Mesendoderm (in vitro differentiated cells): ENCODE measurements around the gene TAF4B.

Experiments used
- DNase-seq: peaks from one replicate; pipeline ENCODE4 v3.0.0; 2013
- H2AK5ac ChIP-seq: 2 replicates; pipeline ENCODE4 v1.6.1; 2013; ENCODE audit warnings: low read length, inconsistent platforms
- H2BK120ac ChIP-seq: 2 replicates; pipeline ENCODE4 v1.6.1; 2013; ENCODE audit warnings: low read depth, mild to moderate bottlenecking, low read length, moderate library complexity, mixed read lengths
- H2BK15ac ChIP-seq: replicated peaks from 2 replicates; pipeline ENCODE4 v1.6.1; 2013; ENCODE audit warnings: low read depth, mild to moderate bottlenecking, moderate library complexity
- H2BK5ac ChIP-seq: 2 replicates; pipeline ENCODE4 v1.6.1; 2013; ENCODE audit warnings: low read length, inconsistent platforms
- H3K18ac ChIP-seq: 2 replicates; pipeline ENCODE4 v1.6.1; 2013; ENCODE audit warnings: mild to moderate bottlenecking, low read length, mixed read lengths
- H3K23ac ChIP-seq: one replicate; pipeline ENCODE4 v1.6.1; 2013; ENCODE audit warnings: low read length
- H3K27ac ChIP-seq: 2 replicates; pipeline ENCODE4 v1.5.1; 2013; ENCODE audit warnings: low read depth, mild to moderate bottlenecking, inconsistent platforms, low read length, moderate library complexity
- H3K27me3 ChIP-seq: 2 replicates; pipeline ENCODE4 v1.6.1; 2013; ENCODE audit warnings: low read length, control low read depth, mild to moderate bottlenecking, inconsistent platforms; ENCODE audit not compliant: insufficient read depth, poor library complexity
- H3K36me3 ChIP-seq: 2 replicates; pipeline ENCODE4 v1.6.1; 2013; ENCODE audit warnings: low read length, inconsistent platforms; ENCODE audit not compliant: control insufficient read depth, insufficient read depth
- H3K4ac ChIP-seq: one replicate; pipeline ENCODE4 v1.6.1; 2013; ENCODE audit warnings: low read depth, mild to moderate bottlenecking, low read length, moderate library complexity
- H3K4me1 ChIP-seq: 2 replicates; pipeline ENCODE4 v1.6.1; 2013; ENCODE audit warnings: low read depth, low read length, inconsistent platforms; ENCODE audit not compliant: control insufficient read depth
- H3K4me2 ChIP-seq: 2 replicates; pipeline ENCODE4 v1.6.1; 2013; ENCODE audit warnings: low read length
- H3K4me3 ChIP-seq: 2 replicates; pipeline ENCODE4 v1.5.1; 2013; ENCODE audit warnings: mild to moderate bottlenecking, low read length
- H3K56ac ChIP-seq: one replicate; pipeline ENCODE4 v1.6.1; 2013; ENCODE audit warnings: low read length
- H3K79me1 ChIP-seq: 2 replicates; pipeline ENCODE4 v1.6.1; 2013; ENCODE audit warnings: low read length, inconsistent platforms
- H3K79me2 ChIP-seq: 2 replicates; pipeline ENCODE4 v1.6.1; 2013; ENCODE audit warnings: mild to moderate bottlenecking, low read length; ENCODE audit not compliant: control insufficient read depth, insufficient read depth
- H3K9ac ChIP-seq: 2 replicates; pipeline ENCODE4 v1.6.1; 2013; ENCODE audit warnings: low read length, inconsistent platforms
- H4K5ac ChIP-seq: one replicate; pipeline ENCODE4 v1.6.1; 2013; ENCODE audit warnings: low read length
- H4K8ac ChIP-seq: one replicate; pipeline ENCODE4 v1.6.1; 2013; ENCODE audit warnings: low read depth, mild to moderate bottlenecking, control low read depth, low read length, moderate library complexity
- WGBS: extraction: QIAGEN DNeasy Blood & Tissue Kit; methylation state at CpG from one replicate; pipeline ENCODE4 v1.1.7; 2013; ENCODE audit warnings: low lambda C conversion rate, missing lambda C conversion rate; ENCODE audit not compliant: insufficient coverage; ENCODE audit errors: extremely low coverage; 5-methylcytosine and 5-hydroxymethylcytosine counted together

The TAF4B gene

DNA sequence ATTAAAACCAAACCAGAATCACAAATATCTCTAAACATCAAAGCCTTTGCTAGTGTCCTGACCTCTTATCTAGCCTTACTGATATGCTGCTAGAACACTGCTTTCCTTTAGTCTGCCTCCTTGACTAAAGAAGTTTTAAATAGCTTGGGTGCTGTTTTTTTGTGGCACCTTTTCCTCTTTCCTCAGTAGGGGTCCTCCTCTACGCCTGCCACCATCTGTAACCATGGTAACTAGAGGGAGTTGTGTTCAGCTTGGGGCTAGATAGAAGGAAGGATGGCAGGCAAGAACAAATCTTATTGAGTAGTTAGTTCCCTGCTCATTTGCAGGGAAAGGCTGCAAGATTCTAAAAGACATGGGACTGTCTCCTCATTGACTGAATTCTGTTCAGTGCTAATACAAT is 86.0 kb downstream of the TAF4B start:
- Histone ChIP-seq H3K79me2 (no peaks in the 10 kb centered on the region), H4K5ac (no peak overlapping the region), H3K4me1 (no peaks in the 10 kb centered on the region), H3K27me3 (no peaks in the 10 kb centered on the region), H3K56ac (no peak overlapping the region), H3K27ac (no peak overlapping the region), H3K9ac (no peak overlapping the region), H3K4ac (no peak overlapping the region), H2BK120ac (no peak overlapping the region), H3K4me3 (no peak overlapping the region), H3K18ac (no peak overlapping the region), H2AK5ac (no peak overlapping the region), H2BK5ac (no peak overlapping the region), H2BK15ac (no peak overlapping the region), H3K4me2 (no peak overlapping the region), H3K36me3 (no peaks in the 10 kb centered on the region), H4K8ac (no peak overlapping the region), H3K23ac (no peak overlapping the region), H3K79me1 (no peaks in the 10 kb centered on the region)
- DNase-seq: peak; percentile 86
- WGBS: no CpG with 5 or more reads among the region's 1 CpG

DNA sequence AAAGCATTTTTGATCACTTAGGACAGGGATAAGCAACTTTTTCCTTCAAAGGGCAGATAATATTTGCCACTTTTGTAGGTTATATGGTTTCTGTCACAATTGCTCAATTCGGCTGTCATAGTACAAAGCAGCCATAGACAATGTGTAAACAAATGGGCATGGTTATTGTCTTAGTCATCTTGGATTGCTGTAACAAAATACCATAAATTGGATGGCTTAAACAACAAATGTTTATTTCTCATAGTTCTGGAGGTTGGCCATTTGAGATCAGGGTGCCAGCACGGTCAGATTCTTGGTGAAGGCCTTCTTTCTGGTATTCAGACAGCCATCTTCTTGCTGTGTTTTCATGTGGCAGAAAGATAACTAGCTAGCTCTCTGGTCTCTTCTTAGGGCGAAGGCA is 91.2 kb downstream of the TAF4B start:
- Histone ChIP-seq H3K23ac (no peak overlapping the region), H2AK5ac (no peak overlapping the region), H3K79me2 (no peaks in the 10 kb centered on the region), H4K5ac (no peak overlapping the region), H3K79me1 (no peaks in the 10 kb centered on the region), H3K4me2 (no peak overlapping the region), H2BK15ac (no peak overlapping the region), H3K27me3 (no peaks in the 10 kb centered on the region), H2BK120ac (no peak overlapping the region), H3K56ac (no peak overlapping the region), H3K18ac (no peak overlapping the region), H3K4me1 (no peaks in the 10 kb centered on the region), H3K27ac (no peak overlapping the region), H3K4me3 (no peak overlapping the region), H3K9ac (no peak overlapping the region), H3K4ac (no peak overlapping the region), H2BK5ac (no peak overlapping the region), H4K8ac (no peak overlapping the region), H3K36me3 (no peaks in the 10 kb centered on the region)
- no peak for DNase-seq
- no CpG with 5 or more reads among the region's 3 CpGs for WGBS

DNA sequence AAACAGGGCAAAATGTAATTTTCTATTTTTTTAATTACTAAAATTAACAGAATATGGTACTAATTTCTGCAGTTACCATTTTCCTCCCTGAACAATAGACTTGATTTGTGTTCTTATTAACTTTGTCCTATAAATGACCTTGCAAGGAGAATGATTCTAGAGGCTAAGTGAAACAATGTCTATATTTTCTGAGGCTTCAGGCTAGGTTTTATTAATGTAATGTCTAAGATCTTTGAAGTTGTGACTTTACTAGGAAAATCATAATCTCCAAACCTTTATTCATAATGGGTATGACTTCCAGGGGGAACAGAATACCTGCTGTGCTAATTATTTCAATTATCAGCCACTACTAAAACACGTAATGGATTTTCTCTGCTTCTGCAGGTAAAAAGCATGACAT is 94.4 kb downstream of the TAF4B start:
- Histone ChIP-seq H3K36me3 (no peaks in the 10 kb centered on the region), H3K18ac (no peak overlapping the region), H3K23ac (no peak overlapping the region), H2AK5ac (no peak overlapping the region), H3K79me1 (no peaks in the 10 kb centered on the region), H2BK120ac (no peak overlapping the region), H3K79me2 (no peaks in the 10 kb centered on the region), H3K4ac (no peak overlapping the region), H4K5ac (no peak overlapping the region), H2BK15ac (no peak overlapping the region), H3K27me3 (no peaks in the 10 kb centered on the region), H3K4me1 (no peaks in the 10 kb centered on the region), H3K56ac (no peak overlapping the region), H3K4me2 (no peak overlapping the region), H2BK5ac (no peak overlapping the region), H3K4me3 (no peak overlapping the region), H4K8ac (no peak overlapping the region), H3K27ac (no peak overlapping the region), H3K9ac (no peak overlapping the region)
- no CpG with 5 or more reads among the region's 1 CpG for WGBS
- no peak for DNase-seq

DNA sequence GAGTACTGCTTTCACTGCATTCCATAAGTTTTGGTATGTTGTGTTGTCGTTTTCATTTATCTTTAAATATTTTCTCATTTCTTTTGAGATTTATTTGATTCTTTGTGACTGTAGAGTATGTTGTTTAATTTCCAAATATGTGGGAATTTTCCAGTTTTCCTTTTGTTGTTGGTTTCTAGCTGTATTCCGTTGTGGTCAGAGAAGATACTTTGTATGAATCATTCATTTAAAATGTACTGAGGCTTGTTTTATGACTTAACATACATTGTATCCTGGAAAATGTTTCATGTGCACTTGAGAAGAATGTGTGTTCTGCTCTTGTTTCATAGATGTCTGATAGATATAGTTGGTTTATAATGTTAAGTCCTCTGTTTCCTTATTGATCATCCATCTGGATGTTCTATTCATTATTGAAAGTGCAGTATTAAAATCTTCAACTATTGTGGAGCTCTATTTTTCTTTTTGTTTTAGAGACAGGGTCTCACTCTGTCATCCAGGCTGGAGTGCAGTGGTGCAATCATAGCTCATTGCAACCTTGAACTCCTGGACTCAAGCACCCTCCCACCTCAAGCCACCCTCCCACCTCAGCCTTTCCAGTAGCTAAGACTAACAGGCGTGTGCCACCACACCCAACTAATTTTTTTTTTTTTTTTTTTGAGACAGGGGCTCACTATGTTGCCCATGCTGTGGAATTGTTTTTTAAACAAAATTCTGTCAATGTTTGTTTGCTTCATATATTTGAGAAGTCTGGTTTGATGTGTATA is 96.8 kb downstream of the TAF4B start:
- H2BK5ac ChIP-seq: no peak overlapping the region
- no peaks in the 10 kb centered on the region for H3K27me3 ChIP-seq
- H2AK5ac ChIP-seq: no peak overlapping the region
- H3K23ac ChIP-seq: no peak overlapping the region
- DNase-seq: no peak
- H3K27ac ChIP-seq: no peak overlapping the region
- no peak overlapping the region for H3K18ac ChIP-seq
- H3K4me3 ChIP-seq: no peak overlapping the region
- no peaks in the 10 kb centered on the region for H3K79me1 ChIP-seq
- no CpG with 5 or more reads among the region's 3 CpGs for WGBS
- no peaks in the 10 kb centered on the region for H3K4me1 ChIP-seq
- H3K9ac ChIP-seq: no peak overlapping the region
- no peak overlapping the region for H3K4ac ChIP-seq
- H3K36me3 ChIP-seq: no peaks in the 10 kb centered on the region
- H3K4me2 ChIP-seq: no peak overlapping the region
- H3K56ac ChIP-seq: no peak overlapping the region
- no peaks in the 10 kb centered on the region for H3K79me2 ChIP-seq
- H2BK120ac ChIP-seq: no peak overlapping the region
- no peak overlapping the region for H4K8ac ChIP-seq
- no peak overlapping the region for H2BK15ac ChIP-seq
- H4K5ac ChIP-seq: no peak overlapping the region

DNA sequence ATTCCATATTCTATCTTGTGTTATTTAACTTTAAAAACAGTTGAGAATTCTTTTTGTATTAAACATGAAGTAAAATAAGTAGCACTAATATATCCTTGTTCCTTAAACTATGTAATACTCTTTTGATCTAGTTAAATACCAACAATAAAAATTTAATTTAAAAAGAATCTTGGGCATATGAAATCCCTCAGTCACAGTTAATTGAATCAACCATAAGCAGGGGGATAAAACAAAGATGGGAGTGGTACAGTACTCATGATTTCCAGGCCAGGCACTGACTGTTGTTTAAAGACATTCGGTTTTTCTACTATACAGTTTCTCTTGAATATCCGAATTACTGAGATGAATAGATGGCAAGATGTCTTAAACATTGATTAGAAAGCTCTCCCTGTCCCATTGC is 99.5 kb downstream of the TAF4B start:
- Histone ChIP-seq H2BK15ac (no peak overlapping the region), H2BK5ac (no peak overlapping the region), H3K27ac (no peak overlapping the region), H3K56ac (no peak overlapping the region), H4K5ac (no peak overlapping the region), H3K36me3 (no peaks in the 10 kb centered on the region), H3K79me1 (no peaks in the 10 kb centered on the region), H3K4me3 (no peak overlapping the region), H3K27me3 (no peaks in the 10 kb centered on the region), H3K4me2 (no peak overlapping the region), H4K8ac (no peak overlapping the region), H2BK120ac (no peak overlapping the region), H3K23ac (no peak overlapping the region), H3K18ac (no peak overlapping the region), H3K9ac (no peak overlapping the region), H2AK5ac (no peak overlapping the region), H3K4ac (no peak overlapping the region), H3K79me2 (no peaks in the 10 kb centered on the region), H3K4me1 (no peaks in the 10 kb centered on the region)
- no CpG with 5 or more reads among the region's 2 CpGs for WGBS
- DNase-seq: no peak

DNA sequence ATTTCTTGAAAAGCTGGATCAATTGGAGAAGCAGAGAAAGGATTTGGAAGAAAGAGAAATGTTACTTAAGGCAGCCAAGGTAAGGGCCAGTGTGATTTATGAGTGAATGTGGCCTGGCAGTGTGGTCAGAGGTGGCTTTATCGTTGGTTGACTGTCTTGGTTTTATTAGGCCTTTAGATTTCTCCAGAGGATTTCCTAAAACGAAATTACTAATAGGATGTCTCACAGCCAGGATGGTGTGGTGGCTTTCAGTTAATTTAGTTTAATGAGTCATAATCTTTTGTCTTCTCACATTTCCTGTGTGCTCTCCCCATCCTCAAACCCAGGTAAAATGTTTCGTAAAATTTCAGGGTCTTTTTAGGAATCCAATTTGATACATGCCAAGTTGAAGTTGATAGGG is 100.8 kb downstream of the TAF4B start:
- no peak overlapping the region for H2BK5ac ChIP-seq
- WGBS: no CpG with 5 or more reads among the region's 3 CpGs
- H3K4ac ChIP-seq: no peak overlapping the region
- no peak overlapping the region for H3K23ac ChIP-seq
- no peak overlapping the region for H4K8ac ChIP-seq
- no peaks in the 10 kb centered on the region for H3K79me2 ChIP-seq
- H3K4me3 ChIP-seq: no peak overlapping the region
- H2BK15ac ChIP-seq: no peak overlapping the region
- no peaks in the 10 kb centered on the region for H3K27me3 ChIP-seq
- no peak overlapping the region for H3K27ac ChIP-seq
- H4K5ac ChIP-seq: no peak overlapping the region
- H3K18ac ChIP-seq: no peak overlapping the region
- H3K4me1 ChIP-seq: no peaks in the 10 kb centered on the region
- H2BK120ac ChIP-seq: no peak overlapping the region
- no peaks in the 10 kb centered on the region for H3K36me3 ChIP-seq
- no peak overlapping the region for H3K4me2 ChIP-seq
- no peak overlapping the region for H3K56ac ChIP-seq
- no peak overlapping the region for H3K9ac ChIP-seq
- no peaks in the 10 kb centered on the region for H3K79me1 ChIP-seq
- no peak for DNase-seq
- no peak overlapping the region for H2AK5ac ChIP-seq
